ENCODE data around the gene STRADB. TPM values are rescaled to one million over a fixed set of nuclear protein-coding genes. Genes with fewer than 3 reads are reported as not detected.

STRADB gene
- total and polyA plus RNA-seq, 2 experiments from 2014 or later, result 35.9 to 37.1 TPM

- Histone ChIP-seq H3K9me2 (ENCODE audit: insufficient read depth) (peaks cover 5% of the 10 kb centered on the region), H4K20me1 (replicated peaks; ENCODE audit: insufficient read depth) (no peaks in the 10 kb centered on the region), H3K4me3 (no peak overlapping the region), H3K79me2 (replicated peaks; ENCODE audit: insufficient read depth) (no peaks in the 10 kb centered on the region), H3F3A (replicated peaks; ENCODE audit: low read depth) (no peaks in the 10 kb centered on the region), H3K4me2 (no peak overlapping the region), H3K36me3 (ENCODE audit: insufficient read depth) (no peaks in the 10 kb centered on the region), H3K27ac (ENCODE audit: low read depth) (no peak overlapping the region), H3K27me3 (ENCODE audit: insufficient read depth) (no peaks in the 10 kb centered on the region), H3K4me1 (ENCODE audit: insufficient read depth) (no peaks in the 10 kb centered on the region), H2AFZ (no peak overlapping the region)
- Mint-ChIP-seq H3K9me3 (peaks cover 2% of the 10 kb centered on the region; the same call in 2 of the 3 replicates), H3K27ac (no peak overlapping the region), H3K27me3 (ENCODE audit: insufficient read depth, low read depth, poor library complexity) (peaks cover 7% of the 10 kb centered on the region), H3K4me1 (no peaks in the 10 kb centered on the region), H3K4me3 (no peak overlapping the region), H3K36me3 (ENCODE audit: low read depth) (no peaks in the 10 kb centered on the region)
- ATAC-seq, result no peak
- TF ChIP-seq STAT1 (IDR thresholded peaks at IDR 0.05; ENCODE audit: unreplicated experiment) (no peak), EZH2phosphoT487 (IDR thresholded peaks at IDR 0.05; ENCODE audit: unreplicated experiment) (no peak), ZNF114 (CRISPR knock-in tag; IDR thresholded peaks at IDR 0.05) (no peak), CREB1 (CRISPR knock-in tag; IDR thresholded peaks at IDR 0.05; ENCODE audit: low read depth) (no peak)
- TF ChIP-seq, protein P1, sequence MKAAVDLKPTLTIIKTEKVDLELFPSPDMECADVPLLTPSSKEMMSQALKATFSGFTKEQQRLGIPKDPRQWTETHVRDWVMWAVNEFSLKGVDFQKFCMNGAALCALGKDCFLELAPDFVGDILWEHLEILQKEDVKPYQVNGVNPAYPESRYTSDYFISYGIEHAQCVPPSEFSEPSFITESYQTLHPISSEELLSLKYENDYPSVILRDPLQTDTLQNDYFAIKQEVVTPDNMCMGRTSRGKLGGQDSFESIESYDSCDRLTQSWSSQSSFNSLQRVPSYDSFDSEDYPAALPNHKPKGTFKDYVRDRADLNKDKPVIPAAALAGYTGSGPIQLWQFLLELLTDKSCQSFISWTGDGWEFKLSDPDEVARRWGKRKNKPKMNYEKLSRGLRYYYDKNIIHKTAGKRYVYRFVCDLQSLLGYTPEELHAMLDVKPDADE (IDR thresholded peaks at IDR 0.05), result no peak
- TF ChIP-seq, protein P2, sequence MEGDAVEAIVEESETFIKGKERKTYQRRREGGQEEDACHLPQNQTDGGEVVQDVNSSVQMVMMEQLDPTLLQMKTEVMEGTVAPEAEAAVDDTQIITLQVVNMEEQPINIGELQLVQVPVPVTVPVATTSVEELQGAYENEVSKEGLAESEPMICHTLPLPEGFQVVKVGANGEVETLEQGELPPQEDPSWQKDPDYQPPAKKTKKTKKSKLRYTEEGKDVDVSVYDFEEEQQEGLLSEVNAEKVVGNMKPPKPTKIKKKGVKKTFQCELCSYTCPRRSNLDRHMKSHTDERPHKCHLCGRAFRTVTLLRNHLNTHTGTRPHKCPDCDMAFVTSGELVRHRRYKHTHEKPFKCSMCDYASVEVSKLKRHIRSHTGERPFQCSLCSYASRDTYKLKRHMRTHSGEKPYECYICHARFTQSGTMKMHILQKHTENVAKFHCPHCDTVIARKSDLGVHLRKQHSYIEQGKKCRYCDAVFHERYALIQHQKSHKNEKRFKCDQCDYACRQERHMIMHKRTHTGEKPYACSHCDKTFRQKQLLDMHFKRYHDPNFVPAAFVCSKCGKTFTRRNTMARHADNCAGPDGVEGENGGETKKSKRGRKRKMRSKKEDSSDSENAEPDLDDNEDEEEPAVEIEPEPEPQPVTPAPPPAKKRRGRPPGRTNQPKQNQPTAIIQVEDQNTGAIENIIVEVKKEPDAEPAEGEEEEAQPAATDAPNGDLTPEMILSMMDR (conservative IDR thresholded peaks at IDR 0.05; ENCODE audit: low read depth in 2 of 2), result no peak
- DNase-seq (ENCODE audit: low spot score), result no peak
These were observed 72.0 kb downstream of the STRADB start for GRCh38 chr2:201523506-201523905.

Small RNAs within 50 kb of the gene (small RNA-seq; reads per million reads assigned to genes)
- gene RF00019 (ENCODE audit: low replicate concordance), result not detected

Other genes with a start within 250 kb of the STRADB start
- gene CASP8, start 191.2 kb upstream of the STRADB start, total RNA-seq (2014; rRNA removed; shearing (Covaris generic)), result 3.6 and 6.8 TPM in 2 replicates
- gene CASP8, start 191.2 kb upstream of the STRADB start, polyA plus RNA-seq (2016; fragmentation: Nextera tagmentation; extraction: Ambion mirVana), result 2.3 TPM in 2 replicates
- 0.10 TPM in 1 of 2 replicates, not detected in the other for gene FLACC1, start 94.4 kb upstream of the STRADB start, total RNA-seq (2014; rRNA removed; shearing (Covaris generic))
- 0.27 TPM in 1 of 2 replicates, not detected in the other for gene FLACC1, start 94.4 kb upstream of the STRADB start, polyA plus RNA-seq (2016; fragmentation: Nextera tagmentation; extraction: Ambion mirVana)
- gene TRAK2, start 282 bp upstream of the STRADB start, total RNA-seq (2014; rRNA removed; shearing (Covaris generic)), result 12.0 and 17.0 TPM in 2 replicates
- gene TRAK2, start 282 bp upstream of the STRADB start, polyA plus RNA-seq (2016; fragmentation: Nextera tagmentation; extraction: Ambion mirVana), result 5.8 and 6.7 TPM in 2 replicates
- gene TMEM237, start 191.8 kb downstream of the STRADB start, total RNA-seq (2014; rRNA removed; shearing (Covaris generic)), result 42.0 and 57.7 TPM in 2 replicates
- gene TMEM237, start 191.8 kb downstream of the STRADB start, polyA plus RNA-seq (2016; fragmentation: Nextera tagmentation; extraction: Ambion mirVana), result 46.3 and 48.9 TPM in 2 replicates
- 0.35 TPM in 1 of 2 replicates, not detected in the other for gene MPP4, start 246.9 kb downstream of the STRADB start, total RNA-seq (2014; rRNA removed; shearing (Covaris generic))
- 0.09 TPM in 1 of 2 replicates, not detected in the other for gene MPP4, start 246.9 kb downstream of the STRADB start, polyA plus RNA-seq (2016; fragmentation: Nextera tagmentation; extraction: Ambion mirVana)